K562 (cell line): ENCODE results near the gene RNF168. TPM values are rescaled to one million over a fixed set of nuclear protein-coding genes. Genes with fewer than 3 reads are reported as not detected.
A peak's percentile ranks its signal among the peaks of the same experiment; 100 is the strongest.
"Not testable (repeated sequence)": the region's sequence is repeated elsewhere in the genome, so short reads cannot be mapped to it uniquely, and the experiment has no call there.

ENCODE experiments used
- ESRRA ChIP-seq: fragments of 450-650 bp; IDR thresholded peaks from 2 replicates; pipeline ENCODE4 v1.6.1; 2014; ENCODE audit warnings: low read depth, mild to moderate bottlenecking, moderate library complexity, borderline replicate concordance
- GATA2 ChIP-seq: sonication (generic); formaldehyde crosslinking; IDR thresholded peaks from 2 replicates; pipeline ENCODE4 v1.4.0; 2020; ENCODE audit warnings: mild to moderate bottlenecking, missing genetic modification reagents
- KHSRP ChIP-seq: fragments of 450-650 bp; IDR thresholded peaks from 2 replicates; pipeline ENCODE4 v1.6.1; 2017
- NCOA1 ChIP-seq: fragments of 450-650 bp; IDR thresholded peaks from 2 replicates; pipeline ENCODE4 v1.6.1; 2016; ENCODE audit warnings: low read depth
- POLR2AphosphoS5 ChIP-seq: IDR thresholded peaks from 2 replicates; pipeline ENCODE4 v1.6.1; 2011; ENCODE audit warnings: mild to moderate bottlenecking, low read depth, low read length, moderate library complexity; ENCODE audit not compliant: control insufficient read depth, insufficient read depth
- TAF1 ChIP-seq: IDR thresholded peaks from 2 replicates; pipeline ENCODE4 v1.6.1; 2011; ENCODE audit warnings: mild to moderate bottlenecking, low read length, moderate library complexity; ENCODE audit not compliant: insufficient read depth, control insufficient read depth, severe bottlenecking; ENCODE audit errors: extremely low read depth
- ZNF609 ChIP-seq: sonication (generic); formaldehyde crosslinking; IDR thresholded peaks from 2 replicates; pipeline ENCODE4 v1.8.1; 2023; ENCODE audit warnings: missing genetic modification reagents, mild to moderate bottlenecking, borderline replicate concordance
- ZNF639 ChIP-seq, 2 experiments: fragments of 200-800 bp in 1 of 2; sonication (Bioruptor generic) in 1 of 2; sonication (generic) in 1 of 2; formaldehyde crosslinking in 1 of 2; IDR thresholded peaks in 1 of 2; conservative IDR thresholded peaks in 1 of 2; 2 replicates each; pipeline versions ENCODE4 v1.5.0 to v1.6.1; 2016 to 2020; ENCODE audit warnings: missing compliant biosample characterization in 1 of 2, missing genetic modification characterization in 1 of 2, missing genetic modification reagents in 1 of 2
- polyA plus RNA-seq, 8 experiments: library from polyadenylated mRNA; depleted of rRNA in 4 of 8; stranded (reverse) in 5 of 8; unstranded in 3 of 8; fragments of >200 nt; fragmentation: Nextera tagmentation in 2 of 8; fragmentation: Illumina TruSeq in 1 of 8; extraction: Ambion mirVana in 2 of 8; extraction: Trizol in 1 of 8; gene quantifications; 2 replicates each; pipeline versions ENCODE4 v1.2.1 to v1.2.3, GENCODE V29; 2011 to 2014; ENCODE audit warnings: inconsistent platforms in 1 of 8, missing spikeins in 1 of 8
- total RNA-seq, 7 experiments: library from RNA; depleted of rRNA in 6 of 7; stranded (reverse); fragments of >200 nt in 6 of 7; fragmentation: Illumina TruSeq in 2 of 7; extraction: Trizol in 2 of 7; gene quantifications; 2 replicates each; pipeline versions ENCODE4 v1.2.1 to v1.2.3, GENCODE V29; 2011 to 2021; ENCODE audit warnings: low replicate concordance in 1 of 7
- TF ChIP-seq, protein P1 (sequence below): fragments of 200-800 bp; sonication (Bioruptor generic); IDR thresholded peaks from 2 replicates; pipeline ENCODE4 v1.6.1; 2016; ENCODE audit warnings: missing genetic modification characterization, missing compliant biosample characterization
- TF ChIP-seq, protein P2 (sequence below): fragments of 450-650 bp; IDR thresholded peaks from 2 replicates; pipeline ENCODE4 v1.6.1; 2016; ENCODE audit warnings: low read depth, mild to moderate bottlenecking, moderate library complexity
- TF ChIP-seq, protein P3 (sequence below), 2 experiments: fragments of 250-450 bp in 1 of 2; fragments of 450-650 bp in 1 of 2; sonication (Bioruptor Pico) in 1 of 2; IDR thresholded peaks; 2 replicates each; pipeline versions ENCODE4 v1.6.1 to v1.8.0; 2016 to 2021; ENCODE audit warnings: mild to moderate bottlenecking in 2 of 2, moderate library complexity in 2 of 2, missing compliant biosample characterization in 1 of 2, missing genetic modification characterization in 1 of 2

The RNF168 gene
- total and polyA plus RNA-seq, 9 of the 15 experiments (the other 6 are each of a cell fraction or from before 2014, with no cell fraction given): 6.0 to 32.1 (median 16.6) TPM

- TF ChIP-seq, protein P1, sequence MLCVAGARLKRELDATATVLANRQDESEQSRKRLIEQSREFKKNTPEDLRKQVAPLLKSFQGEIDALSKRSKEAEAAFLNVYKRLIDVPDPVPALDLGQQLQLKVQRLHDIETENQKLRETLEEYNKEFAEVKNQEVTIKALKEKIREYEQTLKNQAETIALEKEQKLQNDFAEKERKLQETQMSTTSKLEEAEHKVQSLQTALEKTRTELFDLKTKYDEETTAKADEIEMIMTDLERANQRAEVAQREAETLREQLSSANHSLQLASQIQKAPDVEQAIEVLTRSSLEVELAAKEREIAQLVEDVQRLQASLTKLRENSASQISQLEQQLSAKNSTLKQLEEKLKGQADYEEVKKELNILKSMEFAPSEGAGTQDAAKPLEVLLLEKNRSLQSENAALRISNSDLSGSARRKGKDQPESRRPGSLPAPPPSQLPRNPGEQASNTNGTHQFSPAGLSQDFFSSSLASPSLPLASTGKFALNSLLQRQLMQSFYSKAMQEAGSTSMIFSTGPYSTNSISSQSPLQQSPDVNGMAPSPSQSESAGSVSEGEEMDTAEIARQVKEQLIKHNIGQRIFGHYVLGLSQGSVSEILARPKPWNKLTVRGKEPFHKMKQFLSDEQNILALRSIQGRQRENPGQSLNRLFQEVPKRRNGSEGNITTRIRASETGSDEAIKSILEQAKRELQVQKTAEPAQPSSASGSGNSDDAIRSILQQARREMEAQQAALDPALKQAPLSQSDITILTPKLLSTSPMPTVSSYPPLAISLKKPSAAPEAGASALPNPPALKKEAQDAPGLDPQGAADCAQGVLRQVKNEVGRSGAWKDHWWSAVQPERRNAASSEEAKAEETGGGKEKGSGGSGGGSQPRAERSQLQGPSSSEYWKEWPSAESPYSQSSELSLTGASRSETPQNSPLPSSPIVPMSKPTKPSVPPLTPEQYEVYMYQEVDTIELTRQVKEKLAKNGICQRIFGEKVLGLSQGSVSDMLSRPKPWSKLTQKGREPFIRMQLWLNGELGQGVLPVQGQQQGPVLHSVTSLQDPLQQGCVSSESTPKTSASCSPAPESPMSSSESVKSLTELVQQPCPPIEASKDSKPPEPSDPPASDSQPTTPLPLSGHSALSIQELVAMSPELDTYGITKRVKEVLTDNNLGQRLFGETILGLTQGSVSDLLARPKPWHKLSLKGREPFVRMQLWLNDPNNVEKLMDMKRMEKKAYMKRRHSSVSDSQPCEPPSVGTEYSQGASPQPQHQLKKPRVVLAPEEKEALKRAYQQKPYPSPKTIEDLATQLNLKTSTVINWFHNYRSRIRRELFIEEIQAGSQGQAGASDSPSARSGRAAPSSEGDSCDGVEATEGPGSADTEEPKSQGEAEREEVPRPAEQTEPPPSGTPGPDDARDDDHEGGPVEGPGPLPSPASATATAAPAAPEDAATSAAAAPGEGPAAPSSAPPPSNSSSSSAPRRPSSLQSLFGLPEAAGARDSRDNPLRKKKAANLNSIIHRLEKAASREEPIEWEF: peak; percentile 81; the same call in 1 of the 2 replicates
- peak; percentile 60 for TF ChIP-seq TAF1
- TF ChIP-seq ZNF639 (CRISPR knock-in tag; conservative IDR thresholded peaks at IDR 0.05 in 1 of 2, IDR thresholded peaks at IDR 0.05 in 1 of 2): peak in 1 of 2 experiments; percentile 91; a peak in 2 of 4 replicates
- TF ChIP-seq POLR2AphosphoS5: peak; percentile 96
- peak; percentile 73; the same call in 1 of the 2 replicates for TF ChIP-seq NCOA1
- TF ChIP-seq, protein P2, sequence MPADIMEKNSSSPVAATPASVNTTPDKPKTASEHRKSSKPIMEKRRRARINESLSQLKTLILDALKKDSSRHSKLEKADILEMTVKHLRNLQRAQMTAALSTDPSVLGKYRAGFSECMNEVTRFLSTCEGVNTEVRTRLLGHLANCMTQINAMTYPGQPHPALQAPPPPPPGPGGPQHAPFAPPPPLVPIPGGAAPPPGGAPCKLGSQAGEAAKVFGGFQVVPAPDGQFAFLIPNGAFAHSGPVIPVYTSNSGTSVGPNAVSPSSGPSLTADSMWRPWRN: peak; percentile 41; the same call in 1 of the 2 replicates
- TF ChIP-seq, protein P3, sequence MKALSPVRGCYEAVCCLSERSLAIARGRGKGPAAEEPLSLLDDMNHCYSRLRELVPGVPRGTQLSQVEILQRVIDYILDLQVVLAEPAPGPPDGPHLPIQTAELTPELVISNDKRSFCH (CRISPR knock-in tag; IDR thresholded peaks at IDR 0.05): not testable (repeated sequence)
- TF ChIP-seq, protein P3 (tag; IDR thresholded peaks at IDR 0.05): 0 out of 2 replicates have a peak, but pooled peaks have one; percentile 52
- peak; percentile 98 for TF ChIP-seq GATA2 (CRISPR knock-in tag)
- peak; percentile 89; the same call in 1 of the 2 replicates for TF ChIP-seq ESRRA
- TF ChIP-seq ZNF609: peak; percentile 89; the same call in 1 of the 2 replicates
- TF ChIP-seq KHSRP: peak; percentile 68; the same call in 1 of the 2 replicates
These were observed 8.3 kb upstream of the RNF168 start (continued) for GRCh38 chr3:196511646-196512425.
